Caki2 (cell line): ENCODE data around the gene ARFGEF3. TPM values are rescaled to one million over a fixed set of nuclear protein-coding genes. Genes with fewer than 3 reads are reported as not detected.

Source experiments
- DNase-seq: peaks from one replicate; pipeline ENCODE4 v3.0.0-alpha.2; 2015; ENCODE audit warnings: low read depth
- in situ Hi-C: cut with HindIII; loops from 2 replicates; pipeline ENCODE4 v1.10.0; 2016; ENCODE audit warnings: low sequenced_read_pairs, low pct_unique_long_range_greater_than_20kb, mixed read lengths
- total RNA-seq: library from RNA; depleted of rRNA; stranded (reverse); fragments of >200 nt; shearing (Covaris generic); gene quantifications from 2 replicates; pipeline ENCODE4 v1.2.3, GENCODE V29; 2014; ENCODE audit warnings: low replicate concordance

The ARFGEF3 gene
- total RNA-seq, 1 experiment from 2014 or later, result 5.5 TPM

DNA sequence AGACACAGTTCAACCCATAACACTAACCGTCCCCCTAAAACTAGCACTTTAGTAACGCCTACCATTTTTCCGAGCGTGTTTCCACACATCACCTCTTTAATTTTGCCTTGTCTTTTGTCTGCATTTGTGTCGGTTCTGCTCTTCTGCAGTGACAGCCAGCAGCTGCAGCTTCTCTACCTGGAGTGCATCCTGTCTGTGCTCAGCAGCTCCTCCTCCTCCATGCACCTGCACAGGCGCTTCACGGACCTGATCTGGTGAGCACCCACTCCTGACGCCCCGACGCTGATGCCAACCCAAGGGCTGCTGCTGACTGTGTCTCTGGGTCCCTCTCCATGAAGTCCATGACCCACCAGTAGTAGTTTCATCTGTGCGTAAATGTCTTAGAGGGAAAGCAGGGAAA is 92.0 kb downstream of the ARFGEF3 start:
- no peak for DNase-seq
- in situ Hi-C loops, result no loop called here

DNA sequence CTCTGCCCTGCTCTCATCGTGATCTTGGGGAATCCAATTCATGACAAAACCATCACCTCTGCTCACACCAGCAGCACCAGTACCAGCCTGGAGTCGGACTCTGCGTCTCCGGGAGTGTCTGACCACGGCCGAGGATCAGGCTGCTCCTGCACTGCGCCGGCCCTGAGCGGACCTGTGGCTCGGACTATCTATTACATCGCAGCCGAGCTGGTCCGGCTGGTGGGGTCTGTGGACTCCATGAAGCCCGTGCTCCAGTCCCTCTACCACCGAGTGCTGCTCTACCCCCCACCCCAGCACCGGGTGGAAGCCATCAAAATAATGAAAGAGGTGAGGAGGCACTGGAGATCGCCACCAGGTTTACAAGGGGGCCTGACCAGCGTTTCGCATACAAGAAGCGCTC is 93.7 kb downstream of the ARFGEF3 start:
- in situ Hi-C loops, result no loop called here
- DNase-seq, result no peak

DNA sequence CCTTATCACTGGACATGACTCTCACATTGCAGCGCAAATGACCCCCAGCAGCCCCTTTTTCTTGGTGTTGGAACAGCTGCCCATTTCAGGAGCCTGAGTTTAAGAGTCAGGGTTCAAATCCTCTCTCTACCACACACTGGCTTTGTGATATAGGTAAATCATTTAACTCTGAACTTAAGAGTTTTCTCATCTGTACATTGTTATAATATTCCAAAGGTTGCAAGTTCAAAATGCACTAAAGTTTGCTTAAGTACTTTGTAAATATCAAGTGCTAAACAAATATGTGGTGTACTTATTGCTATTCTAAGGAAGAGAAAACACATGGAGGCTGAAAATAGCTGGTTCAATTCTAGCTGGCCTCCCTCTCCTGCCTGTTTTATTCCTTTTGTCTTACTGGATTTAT is 95.9 kb downstream of the ARFGEF3 start:
- no peak for DNase-seq
- in situ Hi-C loops, result no loop called here

DNA sequence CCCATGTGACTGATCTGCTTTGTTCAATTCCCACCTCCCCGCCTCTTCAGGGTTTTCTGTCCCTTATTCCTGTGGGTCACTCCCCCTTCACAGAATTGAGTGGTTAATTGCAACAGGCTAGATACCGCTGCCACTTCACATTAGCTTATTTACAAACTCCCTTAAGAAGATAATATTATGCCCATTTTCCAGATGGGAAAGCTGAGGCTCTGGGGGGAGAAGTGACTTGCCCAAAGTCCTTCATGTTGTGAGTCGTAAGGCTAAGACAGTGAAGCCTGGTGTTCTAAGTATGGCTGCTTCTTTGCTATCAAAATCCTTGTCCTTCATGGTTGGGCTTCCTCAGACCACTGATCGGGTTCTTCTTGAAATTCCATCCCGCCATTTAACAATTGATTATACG is 96.5 kb downstream of the ARFGEF3 start:
- in situ Hi-C loops, result no loop called here

GRCh38 chr6:138258991-138259390 is 97.3 kb downstream of the ARFGEF3 start:
- in situ Hi-C loops, result no loop called here
- DNase-seq, result no peak

More for the DNA sequence above, 96.5 kb downstream of the ARFGEF3 start:
- DNase-seq, result no peak

GRCh38 chr6:138261116-138261780 is 99.5 kb downstream of the ARFGEF3 start:
- no peak for DNase-seq
- in situ Hi-C loops, result no loop called here

GRCh38 chr6:138263963-138264362 is 102.2 kb downstream of the ARFGEF3 start:
- in situ Hi-C loops, result no loop called here
- DNase-seq, result no peak

- no peak for DNase-seq
- in situ Hi-C loops, result no loop called here
Observed at GRCh38 chr6:138264372-138264880, 102.7 kb downstream of the ARFGEF3 start.

- DNase-seq, result no peak
- in situ Hi-C loops, result no loop called here
Observed at GRCh38 chr6:138266095-138266494, 104.4 kb downstream of the ARFGEF3 start.

DNA sequence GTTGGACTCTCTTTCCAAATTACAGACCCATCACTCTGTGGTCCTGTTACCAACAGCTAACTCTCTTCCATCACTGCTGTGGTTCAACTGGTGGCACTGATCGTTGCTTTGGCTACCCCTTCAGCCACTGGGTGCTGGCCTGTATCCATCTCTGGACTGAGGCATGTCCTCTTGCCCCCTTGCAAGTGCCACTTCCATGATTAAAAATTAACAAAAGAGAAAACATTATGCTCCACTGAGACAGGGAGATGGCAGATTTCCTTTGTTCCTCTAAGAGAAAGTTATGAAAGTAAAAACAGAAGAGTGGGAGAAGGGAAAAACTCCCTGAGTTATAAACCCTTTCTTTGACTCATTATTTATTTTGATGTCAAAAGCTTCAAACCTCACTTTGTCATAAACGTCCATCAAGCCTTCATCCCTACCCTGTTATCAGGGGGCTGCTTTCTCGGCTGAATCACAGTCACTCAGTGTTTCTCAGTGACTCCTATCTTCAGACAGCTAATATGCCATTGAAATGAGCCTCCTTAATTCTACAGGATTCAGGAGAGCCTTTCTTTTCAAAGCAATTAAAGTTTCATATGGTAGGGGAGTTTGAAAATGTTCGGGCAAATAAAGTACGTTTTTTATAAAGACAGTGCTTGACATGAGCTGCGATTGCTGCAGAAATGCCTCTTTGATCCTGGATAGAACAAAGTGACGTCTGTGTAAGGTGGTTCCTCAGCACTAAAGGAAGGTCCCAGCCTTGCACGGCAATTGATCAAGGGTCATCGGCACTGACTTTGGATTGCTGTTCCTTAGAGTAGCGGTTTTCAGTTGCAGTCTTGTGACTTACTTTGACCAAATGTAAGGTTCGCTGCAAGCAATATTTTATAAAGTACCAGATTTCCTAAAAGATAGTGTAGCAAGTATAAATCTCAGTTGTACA is 106.5 kb downstream of the ARFGEF3 start:
- in situ Hi-C loops, result no loop called here

GRCh38 chr6:138271451-138271850 is 109.7 kb downstream of the ARFGEF3 start:
- no peak for DNase-seq
- in situ Hi-C loops, result no loop called here

More for the DNA sequence above, 106.5 kb downstream of the ARFGEF3 start:
- peak; percentile 74 for DNase-seq

DNA sequence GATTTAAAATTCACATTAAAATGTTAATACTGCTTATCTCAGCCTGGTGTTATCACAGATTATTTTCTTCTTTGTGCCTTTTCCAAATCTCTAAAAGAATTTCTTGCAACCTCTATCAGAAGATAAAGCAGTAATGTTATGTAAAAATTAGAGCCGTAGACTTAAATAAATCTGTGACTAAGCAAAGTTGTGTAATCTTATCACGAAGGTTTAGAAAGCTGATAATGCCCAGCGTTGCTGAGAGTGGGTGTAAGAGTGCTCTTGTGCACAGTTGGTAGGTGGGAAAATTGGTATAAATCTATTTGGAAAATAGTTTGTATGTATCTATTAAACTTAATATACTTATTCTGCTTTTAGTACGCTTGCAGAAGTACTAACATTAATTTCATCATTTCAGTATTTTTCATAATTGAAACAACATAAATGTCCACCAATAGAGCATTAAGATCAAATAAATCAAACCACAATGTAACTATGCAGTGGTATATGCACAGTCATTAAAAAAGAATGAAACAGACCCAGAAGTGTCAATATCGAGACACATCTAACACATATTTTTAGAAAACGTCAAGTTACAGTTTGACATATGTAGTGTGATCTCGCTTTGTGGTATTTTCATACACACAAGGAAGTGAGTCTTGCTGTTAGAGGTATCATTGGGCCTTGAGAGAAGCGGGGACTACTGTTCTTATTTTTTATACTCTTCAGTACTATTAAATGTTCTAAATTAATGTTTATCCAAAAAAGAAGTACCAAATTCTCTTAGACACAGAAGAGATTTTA is 111.0 kb downstream of the ARFGEF3 start:
- DNase-seq, result no peak
- in situ Hi-C loops, result no loop called here

GRCh38 chr6:138275976-138276375 is 114.2 kb downstream of the ARFGEF3 start:
- in situ Hi-C loops, result no loop called here
- DNase-seq, result no peak

DNA sequence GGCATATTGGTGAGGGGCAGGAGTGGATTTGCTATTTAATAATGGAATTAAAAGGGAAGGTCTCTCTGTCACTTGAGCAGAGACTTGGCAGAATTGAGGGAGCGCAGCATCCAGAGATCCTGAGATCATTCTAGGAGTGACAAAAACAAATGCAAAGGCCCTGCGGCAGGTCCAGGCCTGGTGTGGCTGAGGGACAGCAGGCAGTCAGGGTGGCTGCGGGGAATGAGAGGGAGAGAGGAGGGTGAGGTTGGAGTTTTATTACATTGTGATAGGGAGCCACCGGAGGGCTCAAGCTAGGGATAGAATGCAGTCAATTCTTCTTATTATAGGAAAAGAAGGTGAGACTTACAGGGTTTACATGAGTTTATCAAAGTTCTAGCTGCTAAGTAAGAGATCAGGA is 116.1 kb downstream of the ARFGEF3 start:
- no peak for DNase-seq
- in situ Hi-C loops, result no loop called here

GRCh38 chr6:138278326-138278725 is 116.6 kb downstream of the ARFGEF3 start:
- in situ Hi-C loops, result no loop called here

GRCh38 chr6:138285800-138286199 is 124.1 kb downstream of the ARFGEF3 start:
- DNase-seq, result no peak

More at GRCh38 chr6:138278326-138278725, 116.6 kb downstream of the ARFGEF3 start:
- DNase-seq, result no peak

DNA sequence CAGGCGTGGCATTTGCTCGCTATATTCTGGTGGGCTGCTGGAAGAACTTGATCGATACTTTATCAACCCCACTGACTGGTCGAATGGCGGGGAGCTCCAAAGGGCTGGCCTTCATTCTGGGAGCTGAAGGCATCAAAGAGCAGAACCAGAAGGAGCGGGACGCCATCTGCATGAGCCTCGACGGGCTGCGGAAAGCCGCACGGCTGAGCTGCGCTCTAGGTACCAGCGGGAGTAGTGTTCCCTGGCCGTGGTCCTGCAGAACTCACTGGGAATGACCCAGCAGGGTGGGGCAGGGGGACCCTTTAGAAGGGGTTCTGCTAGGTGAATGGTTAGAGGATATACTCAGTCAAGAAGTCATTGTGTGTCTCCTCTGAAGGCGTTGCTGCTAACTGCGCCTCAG is 125.0 kb downstream of the ARFGEF3 start:
- in situ Hi-C loops, result no loop called here
- DNase-seq, result no peak

More at GRCh38 chr6:138285800-138286199, 124.1 kb downstream of the ARFGEF3 start:
- in situ Hi-C loops, result no loop called here

- in situ Hi-C loops, result no loop called here
- peak; percentile 40 for DNase-seq
Observed at GRCh38 chr6:138287144-138287955, 125.6 kb downstream of the ARFGEF3 start.
